Muscle of leg (tissue), 11 donors: ENCODE data around the gene IL2RA. TPM values are rescaled to one million over a fixed set of nuclear protein-coding genes. Genes with fewer than 3 reads are reported as not detected.

Experiments used
- DNase-seq: peaks from one replicate; pipeline ENCODE4 v3.0.0; 2013
- H3K27ac ChIP-seq: one replicate; pipeline ENCODE4 v1.5.1; 2013; ENCODE audit warnings: mild to moderate bottlenecking, low read length, control low read depth
- H3K27me3 ChIP-seq: one replicate; pipeline ENCODE4 v1.6.1; 2013; ENCODE audit warnings: low read length; ENCODE audit not compliant: control insufficient read depth, insufficient read depth
- H3K36me3 ChIP-seq: one replicate; pipeline ENCODE4 v1.6.1; 2013; ENCODE audit warnings: low read length; ENCODE audit not compliant: control insufficient read depth, insufficient read depth
- H3K4me1 ChIP-seq: one replicate; pipeline ENCODE4 v1.6.1; 2013; ENCODE audit warnings: low read length; ENCODE audit not compliant: control insufficient read depth, insufficient read depth
- H3K4me3 ChIP-seq: one replicate; pipeline ENCODE4 v1.5.1; 2013; ENCODE audit warnings: low read length, control low read depth
- H3K9me3 ChIP-seq: replicated peaks from 2 replicates; pipeline ENCODE4 v1.6.1; 2013; ENCODE audit warnings: low read depth, low read length; ENCODE audit not compliant: control insufficient read depth
- WGBS: methylation state at CpG from one replicate; pipeline ENCODE4 v1.1.5; 2013; ENCODE audit warnings: missing lambda C conversion rate; ENCODE audit not compliant: insufficient coverage; 5-methylcytosine and 5-hydroxymethylcytosine counted together
- polyA plus RNA-seq, 8 donors: library from polyadenylated mRNA; unstranded; fragments of 120-200 nt; gene quantifications; one replicate each; pipeline versions ENCODE4 v1.2.1 to v1.2.3, GENCODE V29; 2013; ENCODE audit warnings: inconsistent platforms in 1 of 8, low replicate concordance in 1 of 8; ENCODE audit not compliant: insufficient read length in 8 of 8, insufficient read depth in 1 of 8
- total RNA-seq: library from RNA; stranded (reverse); fragments of 120-200 nt; gene quantifications from one replicate; pipeline ENCODE4 v1.2.4, GENCODE V29; 2013

The IL2RA gene
- total and polyA plus RNA-seq, 9 donors, result 0.05 to 0.24 (median 0.10) TPM; not detected in 5

DNA sequence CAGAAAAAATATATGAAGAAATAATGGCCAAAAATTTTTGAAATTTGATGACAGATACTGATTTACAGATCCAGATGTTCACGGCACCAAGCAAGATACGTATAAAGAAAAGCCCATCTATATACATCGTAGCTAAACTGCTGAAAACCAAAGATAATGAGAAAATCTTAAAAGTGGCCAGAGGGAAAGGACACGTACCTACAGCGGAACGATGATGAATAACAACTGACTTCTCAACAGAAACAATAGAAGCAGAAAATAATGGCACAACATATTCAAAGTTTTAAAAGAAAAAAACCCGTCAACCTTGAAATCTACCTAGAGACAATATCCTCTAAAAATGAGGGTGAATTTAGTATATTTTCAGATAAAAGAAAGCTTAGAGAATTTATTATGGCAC, 31.9 kb downstream of the IL2RA start:
- peaks cover 2% of the 10 kb centered on the region for H3K4me1 ChIP-seq
- H3K27me3 ChIP-seq, result peaks cover 3% of the 10 kb centered on the region
- H3K9me3 ChIP-seq, result peaks cover 3% of the 10 kb centered on the region
- no peak for DNase-seq
- no peak overlapping the region for H3K27ac ChIP-seq
- no CpG with 5 or more reads among the region's 7 CpGs for WGBS
- no peak overlapping the region for H3K4me3 ChIP-seq
- H3K36me3 ChIP-seq, result no peaks in the 10 kb centered on the region

DNA sequence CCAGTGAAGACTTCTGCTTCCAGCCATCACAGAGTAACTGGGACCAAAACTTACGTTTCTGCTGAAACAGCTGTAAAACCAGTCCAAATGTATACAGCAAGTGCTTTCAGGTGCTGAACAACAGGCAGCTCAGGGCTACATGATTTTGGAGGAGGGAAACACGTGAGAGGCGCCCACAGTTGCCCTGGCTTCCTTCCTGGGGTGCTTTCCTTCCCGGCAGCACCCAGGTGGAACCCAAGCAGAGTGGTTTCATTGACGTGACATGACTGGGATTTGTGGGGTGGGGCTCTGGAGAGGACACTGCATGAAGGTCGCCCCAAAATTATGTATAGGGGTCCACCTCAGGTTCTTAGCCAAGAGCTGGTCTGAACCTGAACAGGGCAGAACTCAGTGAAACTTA, 34.2 kb downstream of the IL2RA start:
- no peaks in the 10 kb centered on the region for H3K4me1 ChIP-seq
- peaks cover 3% of the 10 kb centered on the region for H3K9me3 ChIP-seq
- 63% methylated on average over 5 of the region's 6 CpGs for WGBS
- H3K36me3 ChIP-seq, result no peaks in the 10 kb centered on the region
- H3K27me3 ChIP-seq, result peaks cover 3% of the 10 kb centered on the region
- DNase-seq, result no peak
- no peak overlapping the region for H3K4me3 ChIP-seq
- no peak overlapping the region for H3K27ac ChIP-seq

DNA sequence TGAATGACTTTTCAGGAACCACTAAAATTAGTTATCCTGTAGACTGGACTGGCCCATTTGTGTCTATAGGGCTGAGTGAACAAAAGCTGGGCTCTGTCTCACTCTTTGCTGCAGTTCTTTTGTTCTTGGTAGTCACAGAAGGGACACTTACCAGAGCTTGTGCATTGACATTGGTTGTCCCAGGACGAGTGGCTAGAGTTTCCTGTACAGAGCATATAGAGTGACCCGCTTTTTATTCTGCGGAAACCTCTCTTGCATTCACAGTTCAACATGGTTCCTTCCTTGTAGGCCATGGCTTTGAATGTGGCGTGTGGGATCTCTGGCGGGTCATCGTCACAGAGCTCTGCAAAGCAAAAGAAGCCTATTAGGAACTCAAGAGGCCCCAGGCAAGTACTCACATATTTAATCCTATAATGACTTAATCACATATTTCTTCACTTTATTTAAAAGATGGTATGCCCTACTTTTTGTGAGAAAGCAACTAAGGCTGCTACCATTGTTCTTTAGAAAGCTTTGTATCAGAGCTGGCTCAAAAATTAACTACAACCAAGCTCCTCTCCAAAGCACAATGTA, 36.4 kb downstream of the IL2RA start:
- no peak for DNase-seq

DNA sequence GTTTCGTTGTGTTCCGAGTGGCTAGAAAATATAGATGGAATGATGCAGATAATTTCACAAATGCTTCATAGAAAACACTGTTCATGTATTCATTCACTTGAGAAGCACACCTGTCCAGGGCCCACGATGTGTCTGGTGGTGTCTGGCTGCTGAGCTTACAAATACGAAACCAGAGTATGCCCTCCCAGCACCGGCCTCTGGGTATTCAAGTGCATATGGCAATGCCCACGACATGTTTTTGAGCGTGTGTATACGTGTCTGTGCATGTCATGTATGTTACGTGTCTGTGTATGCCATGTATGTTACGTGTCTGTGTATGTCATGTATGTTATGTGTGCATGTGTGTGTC, 37.9 kb downstream of the IL2RA start:
- 87% methylated on average over 7 of the region's 10 CpGs for WGBS
- no peaks in the 10 kb centered on the region for H3K36me3 ChIP-seq
- DNase-seq, result no peak
- no peak overlapping the region for H3K4me3 ChIP-seq
- no peaks in the 10 kb centered on the region for H3K9me3 ChIP-seq
- no peak overlapping the region for H3K27ac ChIP-seq
- no peaks in the 10 kb centered on the region for H3K4me1 ChIP-seq
- H3K27me3 ChIP-seq, result peaks cover 5% of the 10 kb centered on the region

More for the DNA sequence above, 36.4 kb downstream of the IL2RA start:
- WGBS, result no CpG with 5 or more reads among the region's 6 CpGs
- H3K4me3 ChIP-seq, result no peak overlapping the region
- H3K9me3 ChIP-seq, result no peaks in the 10 kb centered on the region
- no peaks in the 10 kb centered on the region for H3K4me1 ChIP-seq
- peaks cover 5% of the 10 kb centered on the region for H3K27me3 ChIP-seq
- H3K36me3 ChIP-seq, result no peaks in the 10 kb centered on the region
- no peak overlapping the region for H3K27ac ChIP-seq

DNA sequence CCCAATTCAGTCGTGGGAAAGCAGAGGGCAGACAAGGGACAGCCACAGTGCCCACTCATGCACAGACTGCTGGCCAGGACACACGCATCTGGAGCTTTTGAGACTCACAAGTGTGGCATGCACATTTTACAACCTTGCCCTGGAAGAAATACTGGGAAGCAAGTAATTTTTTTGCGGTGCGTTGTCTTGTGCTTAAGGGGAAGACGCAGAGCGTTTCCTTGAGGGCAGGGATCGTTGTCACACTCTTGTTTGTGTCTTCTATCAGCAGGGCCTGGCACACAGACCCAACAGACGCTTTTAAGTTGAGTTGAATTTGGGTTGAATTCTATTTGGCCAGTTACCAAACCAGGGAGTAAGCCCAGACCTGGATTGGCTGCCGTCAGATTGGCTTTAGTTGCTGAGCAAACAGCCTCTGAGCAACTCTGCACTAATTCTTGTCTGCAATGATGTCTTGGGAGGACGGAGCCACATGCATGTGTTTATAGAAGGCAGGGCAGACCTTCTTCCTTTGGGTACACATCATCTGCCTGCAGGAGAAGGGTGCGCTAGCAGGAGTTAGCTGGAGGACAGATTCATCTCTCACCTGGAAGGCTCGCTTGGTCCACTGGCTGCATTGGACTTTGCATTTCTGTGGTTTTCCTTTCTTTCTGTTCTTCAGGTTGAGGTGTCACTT, 38.4 kb downstream of the IL2RA start:
- H3K27me3 ChIP-seq, result peaks cover 5% of the 10 kb centered on the region
- no peak overlapping the region for H3K4me3 ChIP-seq
- no peak overlapping the region for H3K27ac ChIP-seq
- H3K9me3 ChIP-seq, result no peaks in the 10 kb centered on the region
- 73% methylated on average over 12 of the region's 12 CpGs for WGBS
- H3K36me3 ChIP-seq, result no peaks in the 10 kb centered on the region
- no peaks in the 10 kb centered on the region for H3K4me1 ChIP-seq
- DNase-seq, result no peak

DNA sequence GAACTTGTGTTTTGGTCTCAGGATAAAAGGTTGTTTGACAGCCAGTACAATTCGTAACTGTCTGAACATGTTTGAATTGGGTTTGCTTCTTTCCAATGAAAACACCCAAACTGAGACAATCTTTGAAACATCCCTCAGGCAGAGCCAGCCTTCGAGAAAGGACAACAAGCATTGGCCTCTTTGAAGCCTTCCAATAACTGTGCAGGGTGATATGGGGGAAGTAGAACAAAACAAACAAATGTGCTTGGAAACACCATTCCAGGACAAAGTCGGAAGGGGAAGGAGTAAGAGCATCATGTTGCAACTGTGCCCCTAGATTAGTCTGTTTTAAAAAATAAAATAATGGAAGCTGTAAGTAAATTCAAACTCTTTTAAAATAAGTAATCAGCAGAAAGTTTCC, 39.5 kb downstream of the IL2RA start:
- WGBS, result 100% methylated on average over 1 of the region's 3 CpGs
- DNase-seq, result peak; percentile 33
- Histone ChIP-seq H3K4me1 (no peaks in the 10 kb centered on the region), H3K9me3 (no peaks in the 10 kb centered on the region), H3K27me3 (peaks cover 5% of the 10 kb centered on the region), H3K4me3 (no peak overlapping the region), H3K27ac (no peak overlapping the region), H3K36me3 (no peaks in the 10 kb centered on the region)

DNA sequence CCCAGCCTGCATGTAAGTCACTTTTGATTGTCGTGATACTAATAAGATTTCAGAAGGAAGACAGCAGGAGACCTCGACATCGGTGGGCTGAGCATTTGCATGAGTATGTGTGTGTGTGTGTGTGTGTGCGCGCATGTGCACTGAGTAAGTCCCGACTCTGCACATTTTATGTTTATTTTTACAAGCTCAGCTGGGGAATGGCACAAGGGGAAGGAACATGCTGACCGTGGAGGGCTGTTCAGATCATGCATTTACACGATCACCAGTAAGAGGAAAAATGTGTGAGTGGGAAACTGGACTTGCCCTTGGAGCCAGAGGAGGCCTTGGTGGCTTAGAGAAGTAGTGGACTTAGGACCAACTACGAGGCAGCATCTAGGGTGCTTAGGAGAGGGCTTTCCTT, 41.3 kb downstream of the IL2RA start:
- WGBS, result 90% methylated on average over 7 of the region's 9 CpGs

DNA sequence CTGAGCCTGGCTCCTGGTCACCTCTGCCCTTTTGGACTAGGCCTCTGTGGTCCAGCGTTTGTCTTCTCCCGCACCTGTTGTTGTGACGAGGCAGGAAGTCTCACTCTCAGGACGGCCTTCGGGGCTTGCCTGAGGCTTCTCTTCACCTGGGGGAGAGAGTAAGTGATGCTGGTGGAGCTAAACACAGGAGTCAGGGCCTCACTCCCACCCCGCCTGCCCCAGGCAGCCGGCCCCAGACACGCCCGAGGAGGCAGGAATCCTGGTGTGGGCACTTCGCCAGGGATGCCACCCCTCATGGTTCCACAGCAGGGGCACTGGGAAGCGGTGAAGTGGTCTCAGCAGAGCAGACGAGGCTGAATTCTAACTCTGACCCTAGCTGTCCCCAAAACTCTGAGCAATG, 42.4 kb downstream of the IL2RA start:
- WGBS, result 81% methylated on average over 10 of the region's 12 CpGs

More for the DNA sequence above, 41.3 kb downstream of the IL2RA start:
- no peak overlapping the region for H3K4me3 ChIP-seq
- H3K27ac ChIP-seq, result no peak overlapping the region
- no peaks in the 10 kb centered on the region for H3K4me1 ChIP-seq
- no peaks in the 10 kb centered on the region for H3K9me3 ChIP-seq
- peaks cover 2% of the 10 kb centered on the region for H3K27me3 ChIP-seq
- peak; percentile 70 for DNase-seq
- no peaks in the 10 kb centered on the region for H3K36me3 ChIP-seq

DNA sequence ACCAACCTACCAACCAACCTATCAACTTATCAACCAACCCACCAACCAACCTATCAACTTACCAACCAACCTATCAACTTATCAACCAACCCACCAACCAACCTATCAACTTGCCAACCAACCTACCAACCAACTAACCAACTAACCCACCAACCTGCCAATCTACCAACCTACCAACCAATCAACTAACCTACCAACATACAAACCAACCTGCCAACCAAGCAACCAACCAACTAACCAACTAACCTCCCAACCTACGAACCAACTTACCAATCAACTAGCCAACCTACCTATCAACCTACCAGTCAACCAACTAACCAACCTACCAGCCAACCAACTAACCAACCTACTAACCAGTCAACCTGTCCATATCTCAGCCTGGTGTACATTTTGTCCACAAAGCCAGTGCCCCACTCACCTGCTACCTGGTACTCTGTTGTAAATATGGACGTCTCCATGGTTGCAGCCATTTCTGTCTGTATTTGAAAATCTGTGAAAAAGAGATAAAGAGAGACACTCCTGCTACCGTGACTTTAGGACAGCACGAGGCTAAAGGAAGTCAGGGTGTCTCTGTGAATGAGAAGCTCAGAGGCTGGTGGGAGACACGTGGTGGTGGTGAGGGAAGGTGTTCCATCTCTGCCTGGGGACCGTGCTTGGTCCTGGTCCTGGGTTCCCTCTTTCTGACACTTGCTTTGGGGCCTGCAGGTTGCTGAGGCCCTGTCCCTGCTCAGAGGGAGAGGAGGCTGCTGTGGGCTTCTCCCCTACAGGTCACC, 43.0 kb downstream of the IL2RA start:
- 91% methylated on average over 3 of the region's 6 CpGs for WGBS
- peak overlapping the region; percentile 6 for H3K27ac ChIP-seq

More for the DNA sequence above, 42.4 kb downstream of the IL2RA start:
- H3K27me3 ChIP-seq, result peaks cover 2% of the 10 kb centered on the region
- H3K4me1 ChIP-seq, result no peaks in the 10 kb centered on the region
- H3K9me3 ChIP-seq, result no peaks in the 10 kb centered on the region
- no peaks in the 10 kb centered on the region for H3K36me3 ChIP-seq
- no peak for DNase-seq
- no peak overlapping the region for H3K27ac ChIP-seq
- no peak overlapping the region for H3K4me3 ChIP-seq

DNA sequence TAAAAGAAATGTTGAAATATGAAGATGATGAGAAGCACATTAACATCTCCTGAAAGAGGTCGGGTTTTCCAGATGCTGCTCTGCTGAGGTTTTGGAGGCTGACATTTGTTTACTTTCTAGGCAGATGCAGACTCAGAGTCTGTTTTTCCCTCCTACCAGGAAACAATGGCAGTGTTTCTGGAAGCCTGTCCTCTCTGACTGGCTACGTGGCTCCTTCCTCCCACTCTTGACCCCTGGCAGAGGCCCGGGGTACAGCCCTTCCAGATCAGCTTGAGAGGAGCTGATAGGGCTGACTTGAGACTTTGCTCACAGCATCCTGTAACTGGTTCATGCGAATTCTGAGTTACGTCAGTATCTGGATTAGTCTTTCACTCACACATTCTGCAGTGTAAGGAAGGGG, 43.7 kb downstream of the IL2RA start:
- Histone ChIP-seq H3K4me1 (no peaks in the 10 kb centered on the region), H3K27ac (peak overlapping the region; percentile 42), H3K4me3 (no peak overlapping the region), H3K9me3 (no peaks in the 10 kb centered on the region), H3K36me3 (no peaks in the 10 kb centered on the region), H3K27me3 (peaks cover 2% of the 10 kb centered on the region)
- no peak for DNase-seq
- WGBS, result 71% methylated on average over 2 of the region's 5 CpGs

More for the DNA sequence above, 43.0 kb downstream of the IL2RA start:
- no peaks in the 10 kb centered on the region for H3K4me1 ChIP-seq
- peaks cover 2% of the 10 kb centered on the region for H3K27me3 ChIP-seq
- H3K36me3 ChIP-seq, result no peaks in the 10 kb centered on the region
- no peak for DNase-seq
- no peaks in the 10 kb centered on the region for H3K9me3 ChIP-seq
- no peak overlapping the region for H3K4me3 ChIP-seq
